Measurements from ENCODE around the gene PTPRS. TPM values are rescaled to one million over a fixed set of nuclear protein-coding genes. Genes with fewer than 3 reads are reported as not detected.

PTPRS gene
- total RNA-seq, 1 donor from 2014 or later: 125 TPM

DNA sequence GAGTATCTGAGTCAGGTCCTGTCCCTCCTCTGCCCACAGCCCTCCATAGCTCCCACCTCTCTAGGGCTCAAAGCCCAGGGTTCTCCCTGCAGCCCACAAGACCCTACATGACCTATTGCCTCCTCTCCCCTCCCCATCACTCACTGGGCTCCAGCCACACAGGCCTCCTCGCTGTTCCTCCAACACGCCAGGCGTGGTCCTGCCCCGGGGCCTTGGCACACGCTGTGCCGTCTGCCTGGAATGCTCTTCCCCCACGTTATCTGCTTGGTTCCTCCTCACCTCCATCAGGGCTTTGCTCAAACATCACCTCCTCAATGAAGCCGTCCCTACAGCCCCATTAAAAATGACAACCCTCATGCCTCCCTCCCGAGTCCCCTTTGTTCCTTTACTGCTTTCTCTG is 21.1 kb downstream of the PTPRS start:
- no peak overlapping the region for H2AFZ ChIP-seq (ENCODE audit: low read depth, low read length)
- no peak overlapping the region for H3K4me3 ChIP-seq (ENCODE audit: insufficient read depth, low read depth, low read length)
- no peak overlapping the region for H3K27ac ChIP-seq (ENCODE audit: low read depth, low read length)
- FAIRE-seq (no peak), DNase-seq (ENCODE audit: low read depth) (no peak)
- Mint-ChIP-seq H3K36me3 (ENCODE audit: low read depth, unreplicated experiment) (no peaks in the 10 kb centered on the region), H3K9me3 (ENCODE audit: unreplicated experiment) (peaks cover 2% of the 10 kb centered on the region), H3K27ac (ENCODE audit: unreplicated experiment) (no peak overlapping the region), H3K27me3 (ENCODE audit: low read depth, unreplicated experiment) (peaks cover 2% of the 10 kb centered on the region), H3K4me3 (ENCODE audit: unreplicated experiment) (peak overlapping the region; percentile 22), H3K4me1 (ENCODE audit: low read depth, unreplicated experiment) (peaks cover 2% of the 10 kb centered on the region)
- H3K9me3 ChIP-seq (ENCODE audit: insufficient read depth, low read depth, low read length): no peaks in the 10 kb centered on the region
- peaks cover 90% of the 10 kb centered on the region for H4K20me1 ChIP-seq (ENCODE audit: insufficient read depth, low read length)
- H3K79me2 ChIP-seq (ENCODE audit: insufficient read depth, low read length): peaks cover 27% of the 10 kb centered on the region
- H3K4me1 ChIP-seq (ENCODE audit: insufficient read depth, low read length): no peaks in the 10 kb centered on the region
- TF ChIP-seq, protein P1, sequence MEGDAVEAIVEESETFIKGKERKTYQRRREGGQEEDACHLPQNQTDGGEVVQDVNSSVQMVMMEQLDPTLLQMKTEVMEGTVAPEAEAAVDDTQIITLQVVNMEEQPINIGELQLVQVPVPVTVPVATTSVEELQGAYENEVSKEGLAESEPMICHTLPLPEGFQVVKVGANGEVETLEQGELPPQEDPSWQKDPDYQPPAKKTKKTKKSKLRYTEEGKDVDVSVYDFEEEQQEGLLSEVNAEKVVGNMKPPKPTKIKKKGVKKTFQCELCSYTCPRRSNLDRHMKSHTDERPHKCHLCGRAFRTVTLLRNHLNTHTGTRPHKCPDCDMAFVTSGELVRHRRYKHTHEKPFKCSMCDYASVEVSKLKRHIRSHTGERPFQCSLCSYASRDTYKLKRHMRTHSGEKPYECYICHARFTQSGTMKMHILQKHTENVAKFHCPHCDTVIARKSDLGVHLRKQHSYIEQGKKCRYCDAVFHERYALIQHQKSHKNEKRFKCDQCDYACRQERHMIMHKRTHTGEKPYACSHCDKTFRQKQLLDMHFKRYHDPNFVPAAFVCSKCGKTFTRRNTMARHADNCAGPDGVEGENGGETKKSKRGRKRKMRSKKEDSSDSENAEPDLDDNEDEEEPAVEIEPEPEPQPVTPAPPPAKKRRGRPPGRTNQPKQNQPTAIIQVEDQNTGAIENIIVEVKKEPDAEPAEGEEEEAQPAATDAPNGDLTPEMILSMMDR (IDR thresholded peaks at IDR 0.05; ENCODE audit: insufficient read depth, low read depth, low read length): no peak
- no peak for TF ChIP-seq EZH2 (IDR thresholded peaks at IDR 0.05; ENCODE audit: insufficient read depth, low read length)
- no peak overlapping the region for H3K4me2 ChIP-seq (ENCODE audit: low read length)
- H3K36me3 ChIP-seq (ENCODE audit: insufficient read depth, low read length): no peaks in the 10 kb centered on the region
- H3K9ac ChIP-seq (ENCODE audit: low read length): no peak overlapping the region
- no peaks in the 10 kb centered on the region for H3K27me3 ChIP-seq (ENCODE audit: insufficient read depth, low read length)

DNA sequence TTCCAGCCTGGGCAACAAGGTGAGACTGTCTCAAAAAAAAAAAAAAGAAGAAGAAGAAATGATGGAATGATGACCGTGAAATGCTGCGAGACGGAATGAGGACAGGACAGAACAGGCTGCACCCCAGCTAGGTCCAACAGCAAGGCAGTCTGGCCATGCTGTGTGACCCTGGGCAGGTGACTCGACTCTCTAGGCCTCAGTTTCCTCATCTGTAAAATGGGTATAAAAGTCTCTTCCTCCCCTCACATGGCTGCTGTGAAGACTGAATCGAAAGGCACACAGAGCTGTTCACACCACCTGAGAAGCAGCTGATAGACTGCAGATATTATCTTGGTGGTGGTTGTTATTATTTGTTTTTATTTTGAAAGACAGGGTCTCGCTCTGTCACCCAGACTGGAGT is 22.3 kb downstream of the PTPRS start:
- Histone ChIP-seq H3K79me2 (ENCODE audit: insufficient read depth, low read length) (peaks cover 22% of the 10 kb centered on the region), H3K9ac (ENCODE audit: low read length) (no peak overlapping the region), H3K27me3 (ENCODE audit: insufficient read depth, low read length) (no peaks in the 10 kb centered on the region), H2AFZ (ENCODE audit: low read depth, low read length) (no peak overlapping the region), H3K4me3 (ENCODE audit: insufficient read depth, low read depth, low read length) (no peak overlapping the region), H3K4me2 (ENCODE audit: low read length) (no peak overlapping the region), H3K27ac (ENCODE audit: low read depth, low read length) (no peak overlapping the region), H3K36me3 (ENCODE audit: insufficient read depth, low read length) (no peaks in the 10 kb centered on the region), H4K20me1 (ENCODE audit: insufficient read depth, low read length) (peaks cover 90% of the 10 kb centered on the region), H3K9me3 (ENCODE audit: insufficient read depth, low read depth, low read length) (no peaks in the 10 kb centered on the region), H3K4me1 (ENCODE audit: insufficient read depth, low read length) (no peaks in the 10 kb centered on the region)
- DNase-seq (ENCODE audit: low read depth) (no peak), FAIRE-seq (no peak)
- no peaks in the 10 kb centered on the region for H3K36me3 Mint-ChIP-seq (ENCODE audit: low read depth, unreplicated experiment)
- H3K4me3 Mint-ChIP-seq (ENCODE audit: unreplicated experiment): no peak overlapping the region
- peaks cover 2% of the 10 kb centered on the region for H3K4me1 Mint-ChIP-seq (ENCODE audit: low read depth, unreplicated experiment)
- H3K27ac Mint-ChIP-seq (ENCODE audit: unreplicated experiment): no peak overlapping the region
- H3K9me3 Mint-ChIP-seq (ENCODE audit: unreplicated experiment): no peaks in the 10 kb centered on the region
- H3K27me3 Mint-ChIP-seq (ENCODE audit: low read depth, unreplicated experiment): peaks cover 2% of the 10 kb centered on the region
- no peak for TF ChIP-seq EZH2 (IDR thresholded peaks at IDR 0.05; ENCODE audit: insufficient read depth, low read length)
- TF ChIP-seq, protein P1 (IDR thresholded peaks at IDR 0.05; ENCODE audit: insufficient read depth, low read depth, low read length): no peak

- H3K9me3 ChIP-seq (ENCODE audit: insufficient read depth, low read depth, low read length): no peaks in the 10 kb centered on the region
- peaks cover 2% of the 10 kb centered on the region for H3K4me1 Mint-ChIP-seq (ENCODE audit: low read depth, unreplicated experiment)
- no peak overlapping the region for H3K27ac Mint-ChIP-seq (ENCODE audit: unreplicated experiment)
- H3K4me1 ChIP-seq (ENCODE audit: insufficient read depth, low read length): no peaks in the 10 kb centered on the region
- H3K9me3 Mint-ChIP-seq (ENCODE audit: unreplicated experiment): no peaks in the 10 kb centered on the region
- H3K27me3 ChIP-seq (ENCODE audit: insufficient read depth, low read length): no peaks in the 10 kb centered on the region
- H3K27me3 Mint-ChIP-seq (ENCODE audit: low read depth, unreplicated experiment): peaks cover 2% of the 10 kb centered on the region
- H3K4me3 ChIP-seq (ENCODE audit: insufficient read depth, low read depth, low read length): no peak overlapping the region
- H3K4me3 Mint-ChIP-seq (ENCODE audit: unreplicated experiment): no peak overlapping the region
- no peak for FAIRE-seq
- no peak overlapping the region for H3K9ac ChIP-seq (ENCODE audit: low read length)
- H3K36me3 ChIP-seq (ENCODE audit: insufficient read depth, low read length): no peaks in the 10 kb centered on the region
- no peaks in the 10 kb centered on the region for H3K36me3 Mint-ChIP-seq (ENCODE audit: low read depth, unreplicated experiment)
- peaks cover 22% of the 10 kb centered on the region for H3K79me2 ChIP-seq (ENCODE audit: insufficient read depth, low read length)
- peaks cover 93% of the 10 kb centered on the region for H4K20me1 ChIP-seq (ENCODE audit: insufficient read depth, low read length)
- H3K27ac ChIP-seq (ENCODE audit: low read depth, low read length): no peak overlapping the region
- no peak for DNase-seq (ENCODE audit: low read depth)
- H2AFZ ChIP-seq (ENCODE audit: low read depth, low read length): no peak overlapping the region
- TF ChIP-seq, protein P1 (IDR thresholded peaks at IDR 0.05; ENCODE audit: insufficient read depth, low read depth, low read length): no peak
- TF ChIP-seq EZH2 (IDR thresholded peaks at IDR 0.05; ENCODE audit: insufficient read depth, low read length): no peak
- H3K4me2 ChIP-seq (ENCODE audit: low read length): no peak overlapping the region
Measured at GRCh38 chr19:5317321-5317720, 23.3 kb downstream of the PTPRS start.
